Daoy (cell line): ENCODE data around the gene TMEM178B. TPM values are rescaled to one million over a fixed set of nuclear protein-coding genes. Genes with fewer than 3 reads are reported as not detected.
"Not testable (repeated sequence)": the region's sequence is repeated elsewhere in the genome, so short reads cannot be mapped to it uniquely, and the experiment has no call there.

Experiments
- DNase-seq: peaks from one replicate; pipeline ENCODE4 v3.0.0-alpha.2; 2015; ENCODE audit warnings: low read depth
- total RNA-seq: library from RNA; depleted of rRNA; stranded (reverse); fragments of >200 nt; shearing (Covaris generic); gene quantifications from 2 replicates; pipeline ENCODE4 v1.2.3, GENCODE V29; 2014

The TMEM178B gene
- total RNA-seq, 1 experiment from 2014 or later, result 1.3 TPM

DNA sequence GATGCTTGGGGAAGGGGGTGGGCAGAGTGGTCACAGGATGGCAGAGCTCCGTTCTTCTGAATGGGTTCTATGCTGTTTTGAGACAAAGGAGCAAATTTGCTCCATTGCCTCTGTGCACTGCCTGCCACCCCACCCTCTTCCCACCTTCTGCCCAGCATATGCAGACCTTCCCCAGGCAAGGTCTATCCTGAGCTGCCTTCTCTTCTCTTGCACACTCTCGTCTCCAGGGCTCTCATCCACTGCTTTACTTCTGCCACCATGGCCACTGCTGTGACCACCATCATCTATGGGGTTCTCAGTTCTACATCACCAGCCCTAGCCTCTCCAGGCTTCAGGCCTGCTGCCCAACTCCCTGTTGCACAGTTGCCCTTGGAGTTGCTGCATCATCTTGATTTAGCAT, 230.4 kb downstream of the TMEM178B start:
- DNase-seq, result no peak

DNA sequence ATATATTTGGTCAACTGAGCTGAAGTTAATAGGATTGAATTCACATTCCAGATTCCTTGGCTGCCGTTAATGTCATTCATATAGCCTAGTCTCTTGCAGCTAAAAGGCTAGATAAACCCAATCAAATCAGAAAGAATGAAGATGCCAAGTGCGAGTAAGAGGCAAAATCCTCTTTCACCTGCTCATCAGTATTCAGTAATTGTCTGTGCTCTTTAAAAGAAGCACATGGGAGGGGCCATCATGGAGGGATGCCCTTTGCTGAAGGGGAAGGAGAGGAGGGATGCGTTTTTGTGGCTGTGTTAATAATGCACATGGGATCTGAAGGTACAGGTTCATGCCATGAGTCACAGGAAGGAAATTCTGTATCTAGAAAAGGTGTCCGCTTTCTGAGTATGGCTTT, 232.2 kb downstream of the TMEM178B start:
- DNase-seq, result peak; percentile 17

DNA sequence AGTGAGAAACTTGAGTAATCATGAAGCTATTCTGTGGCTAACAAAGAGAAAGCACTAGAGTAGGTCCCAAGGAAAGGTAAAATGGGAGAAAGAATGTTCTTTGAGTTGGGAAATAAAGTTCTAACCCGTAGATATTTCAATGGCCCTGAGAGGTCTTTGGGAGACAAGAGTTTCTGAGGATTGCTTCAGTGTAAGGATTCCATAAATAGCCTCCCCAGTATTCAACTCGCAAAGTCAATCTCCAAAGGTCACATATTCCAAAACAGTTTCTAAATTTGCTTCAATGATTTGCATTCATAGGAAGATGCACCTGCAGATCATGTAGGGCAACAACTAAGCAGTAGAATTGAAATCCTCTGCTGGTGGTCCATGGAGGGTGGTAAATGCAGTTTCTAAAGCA, 238.5 kb downstream of the TMEM178B start:
- DNase-seq, result no peak

DNA sequence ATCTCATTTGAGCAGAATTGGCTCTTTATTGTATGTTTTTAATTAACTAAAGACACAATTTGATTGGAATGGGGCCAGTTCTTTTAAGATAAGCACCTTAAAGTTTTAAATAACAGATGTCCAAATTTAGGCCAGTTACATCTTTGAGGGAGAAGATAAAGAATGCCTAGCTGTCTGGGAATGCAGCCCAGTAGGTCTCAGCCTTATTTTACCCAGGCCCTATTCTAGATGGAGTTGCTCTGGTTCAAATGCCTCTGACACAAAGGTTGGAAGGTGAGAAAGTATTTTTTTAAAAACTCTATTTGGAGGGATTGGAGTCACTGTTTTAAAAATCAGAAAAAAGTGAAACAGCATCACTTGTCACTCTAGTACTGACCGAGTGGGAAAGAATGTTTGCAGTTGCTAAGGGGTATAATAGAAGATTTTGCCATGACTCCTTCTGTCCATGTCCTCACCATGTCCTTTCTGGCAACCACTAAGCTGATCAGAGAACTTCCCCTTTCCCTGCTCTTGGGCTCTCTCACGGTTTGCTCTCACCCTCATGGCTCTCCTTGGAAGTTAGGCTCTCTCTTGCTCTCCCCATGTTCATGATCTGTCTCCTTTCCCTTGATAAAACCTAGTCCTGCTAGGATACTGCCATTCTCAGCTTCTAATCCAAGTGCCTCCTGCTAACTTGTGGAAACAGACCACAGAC, 239.1 kb downstream of the TMEM178B start:
- no peak for DNase-seq

GRCh38 chr7:141313896-141314295, 240.0 kb downstream of the TMEM178B start:
- no peak for DNase-seq

GRCh38 chr7:141317033-141317585, 243.2 kb downstream of the TMEM178B start:
- no peak for DNase-seq

DNA sequence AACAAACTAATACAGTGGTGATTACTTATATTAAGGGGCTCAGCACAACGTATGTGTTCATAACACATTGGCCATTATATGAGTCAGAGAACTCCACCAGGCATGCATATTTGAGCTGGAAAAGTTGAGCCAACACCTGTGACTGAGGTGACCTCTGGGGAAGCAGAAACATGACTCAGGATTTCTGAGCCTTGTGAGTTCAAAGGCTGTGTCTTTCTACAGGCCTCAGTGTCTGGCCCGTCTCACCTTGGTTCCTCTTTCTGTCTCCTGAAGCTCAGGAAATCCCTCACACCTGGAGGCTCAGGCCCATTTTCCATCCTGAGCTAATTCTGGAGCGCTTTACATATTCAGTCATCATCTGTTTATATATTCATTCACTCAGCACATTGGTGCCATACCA, 246.4 kb downstream of the TMEM178B start:
- DNase-seq, result peak; percentile 28

DNA sequence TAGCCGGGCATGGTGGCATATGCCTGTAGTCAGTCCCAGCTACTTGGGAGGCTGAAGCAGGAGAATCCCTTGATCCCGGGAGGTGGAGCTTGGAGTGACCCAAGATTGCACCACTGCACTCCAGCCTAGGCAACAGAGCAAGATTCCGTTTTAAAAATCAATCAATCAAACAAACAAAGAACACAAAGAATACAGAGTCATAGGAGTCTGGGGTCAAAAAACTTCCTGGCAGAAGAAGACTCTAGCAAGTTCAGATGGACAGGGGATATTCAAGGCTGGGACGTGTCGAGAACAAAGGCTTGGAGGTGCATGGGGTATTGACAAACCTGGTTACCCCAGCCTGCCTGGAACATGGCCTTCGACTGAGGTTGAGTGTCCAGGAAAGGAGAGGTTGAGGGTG, 248.5 kb downstream of the TMEM178B start:
- no peak for DNase-seq

- no peak for DNase-seq
These were observed 250.0 kb downstream of the TMEM178B start for GRCh38 chr7:141323826-141324225.

DNA sequence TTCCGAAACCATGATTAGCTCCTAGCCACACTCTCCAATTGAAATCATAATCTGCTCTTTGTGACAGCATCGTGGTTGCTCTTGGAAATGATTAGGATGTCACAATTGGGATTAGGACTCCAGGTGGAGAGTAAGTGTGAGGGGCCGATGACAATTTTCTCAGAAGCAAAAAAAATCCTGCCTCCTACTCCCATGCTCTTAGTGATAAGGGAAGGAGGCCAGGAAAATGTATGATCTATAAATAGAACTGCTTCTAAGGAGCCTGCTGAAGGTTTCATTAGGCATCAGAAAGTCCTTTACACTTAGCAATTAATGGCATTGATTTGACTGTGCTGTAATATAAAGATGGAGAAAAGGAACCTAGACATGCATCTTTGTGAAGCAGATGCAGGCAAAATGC, 251.0 kb downstream of the TMEM178B start:
- DNase-seq, result no peak

- DNase-seq, result no peak
These were observed 251.4 kb downstream of the TMEM178B start for GRCh38 chr7:141325275-141325674.

DNA sequence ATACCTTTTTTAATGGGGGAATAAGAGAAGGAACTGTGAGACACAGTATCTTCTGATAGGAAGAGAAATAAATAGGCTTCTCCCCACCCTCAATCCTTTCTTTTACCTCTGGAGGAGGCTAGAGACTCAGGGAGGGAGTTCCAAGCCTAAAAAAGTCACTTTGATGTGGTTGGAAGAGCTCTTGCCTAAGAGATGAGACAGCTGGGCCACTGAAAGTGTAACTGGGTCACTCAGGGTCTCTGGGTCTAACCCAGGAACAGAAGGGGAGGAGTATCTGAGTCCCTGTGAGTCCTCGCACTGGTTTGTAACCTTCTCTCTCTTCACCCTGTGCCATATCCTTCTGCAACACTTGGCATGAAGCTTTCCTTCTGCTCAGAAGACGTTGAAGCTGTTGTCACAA, 254.4 kb downstream of the TMEM178B start:
- no peak for DNase-seq

- not testable (repeated sequence) for DNase-seq
These were observed 256.4 kb downstream of the TMEM178B start for GRCh38 chr7:141330285-141330684.

DNA sequence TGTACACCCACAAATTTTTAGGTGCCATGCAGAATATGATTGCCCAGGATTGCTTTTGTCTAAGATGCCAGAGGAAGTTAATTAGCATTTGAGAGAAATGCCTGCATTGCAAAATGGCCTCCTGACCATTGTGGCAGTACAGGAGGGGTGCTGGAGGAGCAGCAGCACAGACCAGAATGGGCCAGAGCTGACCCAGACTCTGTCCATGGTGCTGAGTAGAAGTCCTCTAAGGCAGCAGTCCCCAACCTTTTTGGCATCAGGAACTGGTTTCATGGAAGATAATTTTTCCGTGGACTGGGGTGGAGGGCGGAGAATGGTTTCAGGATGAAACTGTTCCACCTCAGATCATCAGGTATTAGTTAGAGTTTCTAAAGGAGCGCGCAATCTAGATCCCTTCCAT, 259.6 kb downstream of the TMEM178B start:
- peak; percentile 20 for DNase-seq

GRCh38 chr7:141335164-141335563, 261.3 kb downstream of the TMEM178B start:
- no peak for DNase-seq

DNA sequence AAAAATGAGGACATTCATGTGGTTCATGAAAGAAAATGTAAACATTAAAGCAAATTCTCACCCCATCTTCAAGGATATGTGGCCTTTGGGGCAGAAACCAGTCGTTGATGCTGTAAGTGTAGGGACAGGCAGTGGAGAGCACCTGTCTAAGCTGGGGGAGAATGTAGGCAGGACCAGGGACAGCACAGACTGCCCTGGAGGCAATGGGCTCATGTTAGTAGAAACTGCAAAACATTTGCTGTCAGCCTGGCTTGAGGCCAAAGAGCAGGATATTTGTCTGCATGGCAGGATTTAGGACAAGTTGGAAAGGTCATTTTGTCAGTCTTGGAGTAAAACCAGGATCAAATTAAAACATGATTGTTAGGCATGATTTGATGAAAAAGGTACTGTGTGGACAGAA, 265.7 kb downstream of the TMEM178B start:
- DNase-seq, result no peak

- DNase-seq, result no peak
These were observed 267.1 kb downstream of the TMEM178B start for GRCh38 chr7:141340991-141341390.

DNA sequence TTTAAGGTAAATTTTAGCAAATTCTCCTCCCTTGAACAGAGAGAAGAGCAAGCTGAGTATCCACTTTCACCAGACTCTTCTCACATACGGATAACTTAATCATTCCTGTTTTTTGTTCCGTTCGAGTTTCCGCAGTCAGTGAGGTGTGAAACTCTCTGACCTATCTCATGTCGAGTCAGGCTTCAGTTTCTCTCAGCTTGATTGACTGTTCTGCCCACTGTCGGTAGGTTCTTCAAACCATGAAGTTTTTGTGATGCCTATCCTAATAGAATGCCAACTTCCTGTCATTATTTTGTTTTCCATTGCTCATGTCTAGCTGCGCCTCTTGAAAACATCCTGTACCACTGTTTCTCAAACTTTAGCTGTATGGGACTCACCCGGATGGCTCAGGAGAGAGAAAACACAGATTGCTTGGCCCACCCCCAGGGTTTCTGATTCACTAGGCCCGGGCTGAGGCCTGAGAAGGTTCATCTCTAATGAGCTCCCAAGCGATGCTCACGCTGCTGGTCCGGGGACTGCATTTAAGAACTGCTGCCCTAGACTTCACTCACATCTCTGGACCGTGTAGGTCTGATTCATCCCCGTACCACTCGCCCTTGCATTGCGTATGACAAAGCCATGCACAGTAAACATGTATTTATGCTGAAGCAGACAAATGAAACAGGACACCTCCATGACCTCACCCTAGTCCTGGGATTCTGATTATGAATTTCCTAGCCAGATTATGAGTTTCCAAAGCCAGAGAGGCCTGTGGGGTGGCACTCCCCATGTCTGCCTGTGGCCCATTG, 269.0 kb downstream of the TMEM178B start:
- DNase-seq, result peak; percentile 26

DNA sequence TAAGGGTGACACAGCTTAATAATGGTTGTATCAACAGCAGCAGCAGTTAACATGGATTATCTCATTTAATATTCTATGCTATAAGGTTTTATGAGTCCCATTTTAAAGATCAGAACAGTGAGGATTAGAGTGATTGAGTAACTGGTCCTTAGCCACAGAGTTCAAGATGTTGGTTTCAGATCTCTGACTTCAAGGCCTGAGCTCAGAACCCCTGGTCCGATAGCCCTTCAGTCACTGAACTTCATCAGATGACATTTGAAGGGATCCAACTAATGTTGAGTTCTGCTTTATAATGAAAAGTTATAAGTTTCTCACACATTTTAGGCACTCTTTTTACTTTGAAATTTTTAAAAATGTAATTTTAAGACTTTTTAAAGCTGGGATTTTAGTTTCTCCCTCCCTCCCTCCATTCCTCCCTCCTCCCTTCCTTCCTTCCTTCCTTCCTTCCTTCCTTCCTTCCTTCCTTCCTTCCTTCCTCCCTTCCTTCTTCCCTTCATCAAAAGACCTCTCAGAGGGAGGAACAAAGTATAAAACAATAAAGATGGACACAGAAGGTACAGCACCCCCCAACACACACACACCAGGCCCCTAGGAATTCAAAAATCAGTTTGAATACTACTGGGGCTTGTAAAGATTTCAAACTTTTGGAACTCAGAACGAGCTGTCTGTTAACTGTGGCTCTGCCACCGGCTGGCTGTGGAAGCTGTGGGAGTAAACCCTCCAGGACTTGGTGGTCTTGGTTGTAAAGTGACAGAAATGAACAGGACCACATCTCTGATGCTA, 270.5 kb downstream of the TMEM178B start:
- no peak for DNase-seq

- DNase-seq, result no peak
These were observed 274.9 kb downstream of the TMEM178B start for GRCh38 chr7:141348728-141349127.

- no peak for DNase-seq
These were observed 275.5 kb downstream of the TMEM178B start for GRCh38 chr7:141349338-141349737.

DNA sequence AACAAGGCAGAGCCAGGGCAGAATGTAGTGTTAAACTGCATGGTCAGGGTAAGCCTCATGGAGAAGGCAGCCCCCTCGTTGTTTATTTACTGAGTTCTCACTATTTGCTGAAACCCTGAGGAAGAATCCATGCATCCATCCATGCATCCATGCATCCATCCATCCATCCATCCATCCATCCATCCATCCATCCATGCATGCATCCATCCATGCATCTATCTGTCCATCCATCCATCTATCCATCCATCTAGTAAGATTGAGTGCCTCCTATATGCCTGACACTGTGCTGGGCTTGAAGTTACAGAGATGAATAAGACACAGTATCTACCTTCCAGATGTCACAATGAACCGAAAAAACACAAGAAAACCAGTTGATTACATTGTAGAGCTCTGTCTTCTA, 275.9 kb downstream of the TMEM178B start:
- DNase-seq, result no peak
